HG02852 (cell line): ENCODE measurements around the gene DAZAP1.

Experiments
- ATAC-seq: cut with Tn5 transposase; IDR thresholded peaks from one replicate; pipeline ENCODE4 v1.9.1; 2021; ENCODE audit warnings: mild to moderate bottlenecking, moderate library complexity; ENCODE audit not compliant: unreplicated experiment

DAZAP1 gene

GRCh38 chr19:1377176-1377964 lies 30.0 kb upstream of the DAZAP1 start:
- ATAC-seq, result no peak

DNA sequence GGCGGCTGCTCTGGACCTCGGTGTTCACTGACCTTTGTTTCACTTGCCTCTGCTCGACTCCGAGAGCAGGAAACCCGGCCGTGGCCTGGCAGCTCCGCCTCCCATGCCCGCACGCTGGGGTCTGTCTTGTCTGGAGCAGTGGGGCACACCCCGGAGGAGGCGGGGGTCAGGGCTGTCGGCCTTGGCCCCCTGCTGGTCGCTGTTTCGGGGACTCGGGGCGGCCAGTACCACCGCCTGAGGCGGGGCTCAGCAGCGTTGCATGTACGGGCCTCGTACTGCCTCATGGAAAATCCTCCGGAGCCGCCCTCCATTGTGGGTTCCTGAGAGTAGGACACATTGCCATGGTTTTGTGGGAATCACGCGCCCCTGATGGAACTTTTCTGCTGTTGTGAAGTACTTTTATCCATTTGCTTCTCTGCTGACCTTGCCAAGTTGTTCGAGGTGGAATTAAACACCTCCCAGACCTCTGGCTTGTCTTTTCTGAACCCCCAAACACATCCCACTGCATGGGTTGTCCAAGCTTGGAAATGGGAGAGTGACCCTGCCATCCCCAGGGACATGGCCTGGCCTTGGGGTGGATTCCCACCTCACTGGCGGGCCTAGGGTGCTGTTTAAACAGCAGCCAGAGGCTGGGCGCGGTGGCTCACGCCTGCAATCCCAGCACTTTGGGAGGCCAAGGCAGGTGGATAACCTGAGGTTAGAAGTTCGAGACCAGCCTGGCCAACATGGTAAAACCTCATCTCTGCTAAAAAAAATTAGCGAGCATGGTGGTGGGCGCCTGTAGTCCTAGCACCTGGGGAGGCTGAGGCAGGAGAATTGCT lies 29.2 kb upstream of the DAZAP1 start:
- ATAC-seq, result no peak

GRCh38 chr19:1379126-1379905 lies 28.1 kb upstream of the DAZAP1 start:
- no peak for ATAC-seq

GRCh38 chr19:1379961-1380489 lies 27.4 kb upstream of the DAZAP1 start:
- no peak for ATAC-seq

GRCh38 chr19:1382250-1382649 lies 25.1 kb upstream of the DAZAP1 start:
- ATAC-seq, result no peak

- ATAC-seq, result no peak
Observed at GRCh38 chr19:1383017-1383311, 24.4 kb upstream of the DAZAP1 start.

- peak; percentile 63 for ATAC-seq
Observed at GRCh38 chr19:1383312-1384084, 23.9 kb upstream of the DAZAP1 start, which contains the start of gene NDUFS7. TSS of gene NDUFS7 (plus strand) at chr19:1383907. CDS start at chr19:1383927, 20 bp downstream.

DNA sequence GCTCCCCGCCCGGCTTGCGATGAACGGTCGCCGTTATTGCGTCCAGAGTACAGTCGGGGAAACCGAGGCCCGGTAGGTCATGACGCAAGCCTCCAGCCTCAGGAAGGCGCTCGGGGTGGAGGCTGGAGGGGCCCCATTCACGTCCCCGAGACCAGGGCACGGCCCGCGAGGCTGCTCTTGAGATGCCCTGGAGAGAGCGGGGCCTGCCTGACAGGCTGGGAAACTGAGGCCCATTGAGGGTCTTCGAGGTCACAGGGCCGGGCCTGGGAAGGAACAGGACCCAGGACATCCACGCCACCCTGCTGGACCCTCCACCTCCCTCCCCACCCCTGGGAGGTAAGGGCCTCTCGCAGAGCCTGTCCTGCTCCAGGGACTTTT lies 23.3 kb upstream of the DAZAP1 start:
- ATAC-seq, result no peak

DNA sequence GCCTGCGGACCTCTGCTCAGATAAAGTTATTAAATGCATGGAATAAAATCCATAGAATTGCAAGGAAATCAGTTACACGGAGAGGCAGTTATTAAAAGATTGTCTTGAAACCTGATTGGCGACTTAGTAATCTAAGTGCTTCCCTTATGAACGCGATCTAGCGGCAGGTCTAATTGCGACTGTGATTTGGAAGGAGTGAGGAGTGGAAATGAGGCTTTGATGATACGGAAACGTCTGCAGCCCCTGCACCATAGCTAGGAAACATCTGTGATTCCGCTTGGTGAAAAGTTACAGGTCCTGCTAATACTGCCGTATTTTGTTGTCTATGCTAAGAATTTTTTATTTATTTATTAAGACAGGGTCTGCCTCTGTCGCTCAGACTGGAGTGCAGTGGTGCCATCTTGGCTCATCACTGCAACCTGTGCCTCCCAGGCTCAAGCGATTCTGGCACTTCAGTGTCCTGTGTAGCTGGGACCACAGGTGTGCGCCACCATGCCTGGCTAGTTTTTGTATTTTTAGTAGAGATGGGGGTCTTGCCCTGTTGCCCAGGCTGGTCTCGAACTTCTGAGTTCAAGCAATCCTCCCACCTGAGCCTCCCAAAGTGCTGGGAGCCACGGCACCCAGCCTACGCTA lies 22.8 kb upstream of the DAZAP1 start:
- ATAC-seq, result no peak

DNA sequence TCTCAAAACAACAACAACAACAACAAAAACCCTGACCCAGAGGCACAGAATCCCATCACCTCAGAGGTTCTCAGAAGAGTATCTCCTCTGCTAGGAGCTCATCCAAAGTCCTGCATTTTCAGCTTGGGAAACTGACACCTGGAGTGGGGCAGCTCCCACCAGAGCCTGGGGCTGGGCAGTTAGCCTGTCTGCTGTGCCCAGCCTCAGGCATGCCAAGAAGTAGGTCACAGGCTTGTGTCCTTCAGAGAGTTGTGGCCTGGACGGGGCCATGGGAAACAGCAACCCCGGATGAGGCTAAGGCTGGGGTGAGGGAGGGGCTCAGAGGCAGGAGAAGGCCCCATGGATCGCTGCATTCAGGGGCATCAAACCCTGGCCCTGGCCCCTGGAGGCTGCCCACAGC lies 21.6 kb upstream of the DAZAP1 start:
- ATAC-seq, result no peak

- no peak for ATAC-seq
Observed at GRCh38 chr19:1386945-1387683, 20.3 kb upstream of the DAZAP1 start.

GRCh38 chr19:1387684-1388636 lies 19.4 kb upstream of the DAZAP1 start:
- ATAC-seq, result no peak

- no peak for ATAC-seq
Observed at GRCh38 chr19:1388637-1389026, 18.8 kb upstream of the DAZAP1 start.

DNA sequence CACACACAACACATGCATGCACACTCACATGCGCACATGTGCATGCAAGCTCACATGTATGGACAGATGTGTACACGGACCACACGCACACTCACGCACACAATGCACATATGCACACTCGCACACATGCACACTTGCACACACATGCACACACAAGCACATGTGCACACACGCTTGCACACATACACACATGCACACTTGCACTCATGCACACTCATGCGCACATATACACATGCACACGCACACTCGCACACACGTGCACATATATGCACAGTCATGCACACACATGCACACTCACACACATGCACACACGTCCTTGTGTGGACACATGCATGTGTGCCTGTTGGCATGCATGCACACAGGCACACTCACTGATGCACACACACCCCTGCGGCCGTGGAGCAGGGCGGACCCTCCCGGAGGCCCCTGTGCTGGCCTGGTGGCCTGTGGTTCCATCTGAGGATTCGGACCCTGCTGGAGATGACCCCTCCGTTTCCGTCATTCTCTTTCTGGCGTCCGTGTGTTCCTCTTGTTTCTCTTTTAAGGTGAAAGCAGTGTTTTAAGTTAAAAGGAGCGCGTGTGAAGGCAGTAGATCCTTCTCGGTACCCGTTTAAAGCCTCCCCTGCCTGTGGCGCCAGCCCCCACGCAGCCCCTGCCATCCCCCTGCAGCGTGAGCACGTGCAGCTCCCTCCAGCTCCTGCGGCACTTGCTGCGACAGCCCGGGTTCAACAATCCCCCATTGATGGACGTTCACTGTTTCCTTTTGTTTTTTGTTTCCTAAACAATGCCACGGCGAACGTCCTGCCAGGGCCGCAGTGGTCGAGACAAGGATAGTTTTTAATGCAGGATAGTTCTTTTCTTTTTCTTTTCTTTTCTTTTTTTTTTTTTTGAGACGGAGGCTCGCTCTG lies 18.1 kb upstream of the DAZAP1 start:
- ATAC-seq, result no peak

GRCh38 chr19:1390890-1391423 lies 16.4 kb upstream of the DAZAP1 start:
- no peak for ATAC-seq

DNA sequence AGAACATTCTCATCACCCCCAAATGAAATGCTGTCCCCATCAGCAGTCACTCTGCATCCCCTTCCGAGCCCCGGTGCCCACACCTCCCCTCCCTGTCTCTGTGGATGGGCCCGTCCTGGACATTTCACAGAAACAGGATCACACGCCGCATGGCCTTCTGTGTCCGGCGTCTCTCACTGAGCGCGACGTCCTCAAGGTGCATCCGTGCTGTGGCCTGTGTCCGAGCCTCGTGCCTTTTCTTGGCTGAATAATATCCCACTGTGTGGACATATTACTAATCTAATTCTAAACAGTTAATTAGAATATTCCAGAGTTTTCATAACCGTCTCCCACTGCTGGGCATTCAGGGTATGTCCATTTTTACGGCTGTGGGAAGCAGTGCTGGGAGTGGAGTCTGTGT lies 15.0 kb upstream of the DAZAP1 start:
- no peak for ATAC-seq

GRCh38 chr19:1392939-1393530 lies 14.4 kb upstream of the DAZAP1 start:
- ATAC-seq, result no peak
